GM12892 (cell line): Measurements from ENCODE around the gene BCL7C.
A peak's percentile ranks its signal among the peaks of the same experiment; 100 is the strongest.
"Not testable (repeated sequence)": the region's sequence is repeated elsewhere in the genome, so short reads cannot be mapped to it uniquely, and the experiment has no call there.

ENCODE experiments used
- DNase-seq: peaks from one replicate; pipeline ENCODE4 v3.0.0; 2011; ENCODE audit not compliant: insufficient read length
- FAIRE-seq: peaks from 2 replicates; lab custom pipeline; 2011; peaks lifted over from hg19 to GRCh38; lab: Jason Lieb, UNC
- POLR2A ChIP-seq: IDR thresholded peaks from 2 replicates; pipeline ENCODE4 v1.6.1; 2011; ENCODE audit warnings: low read depth, low read length, control low read depth
- POLR2AphosphoS5 ChIP-seq: IDR thresholded peaks from 2 replicates; pipeline ENCODE4 v1.6.1; 2011; ENCODE audit warnings: low read depth, low read length, control low read depth
- TAF1 ChIP-seq: IDR thresholded peaks from 2 replicates; pipeline ENCODE4 v1.6.1; 2011; ENCODE audit warnings: low read depth, mild to moderate bottlenecking, control low read depth, low read length, borderline replicate concordance

Gene BCL7C

GRCh38 chr16:30874244-30874820 is 19.5 kb downstream of the BCL7C start:
- DNase-seq (no peak), FAIRE-seq (no peak)
- TF ChIP-seq POLR2AphosphoS5: no peak
- TF ChIP-seq POLR2A: no peak
- no peak for TF ChIP-seq TAF1

- DNase-seq (no peak), FAIRE-seq (no peak)
- no peak for TF ChIP-seq POLR2AphosphoS5
Measured at GRCh38 chr16:30870904-30871303, 23.0 kb downstream of the BCL7C start.

- FAIRE-seq: no peak
- TF ChIP-seq POLR2AphosphoS5 (no peak), POLR2A (no peak), TAF1 (no peak)
- no peak for DNase-seq
Measured at GRCh38 chr16:30867747-30868146, 26.1 kb downstream of the BCL7C start.

- DNase-seq (no peak), FAIRE-seq (no peak)
- TF ChIP-seq POLR2AphosphoS5 (no peak), POLR2A (no peak)
Measured at GRCh38 chr16:30866031-30866430, 27.8 kb downstream of the BCL7C start.

GRCh38 chr16:30863178-30863577 is 30.7 kb downstream of the BCL7C start:
- not testable (repeated sequence) for DNase-seq, FAIRE-seq

GRCh38 chr16:30860729-30861128 is 33.1 kb downstream of the BCL7C start:
- not testable (repeated sequence) for DNase-seq, FAIRE-seq

- DNase-seq: no peak
- TF ChIP-seq TAF1: no peak
- no peak for TF ChIP-seq POLR2AphosphoS5
- no peak for TF ChIP-seq POLR2A
- FAIRE-seq: no peak
Measured at GRCh38 chr16:30858829-30859423, 35.0 kb downstream of the BCL7C start.

GRCh38 chr16:30858111-30858495 is 35.8 kb downstream of the BCL7C start:
- no peak for FAIRE-seq
- TF ChIP-seq TAF1 (no peak), POLR2AphosphoS5 (no peak), POLR2A (no peak)

GRCh38 chr16:30853758-30854157 is 40.1 kb downstream of the BCL7C start:
- TF ChIP-seq POLR2A (no peak), TAF1 (no peak)
- FAIRE-seq: no peak
- no peak for DNase-seq

More at GRCh38 chr16:30858111-30858495, 35.8 kb downstream of the BCL7C start:
- no peak for DNase-seq

GRCh38 chr16:30850246-30850645 is 43.6 kb downstream of the BCL7C start:
- DNase-seq (no peak), FAIRE-seq (no peak)
- TF ChIP-seq POLR2A (no peak), POLR2AphosphoS5 (no peak), TAF1 (no peak)

GRCh38 chr16:30846649-30847402 is 47.1 kb downstream of the BCL7C start:
- FAIRE-seq (no peak), DNase-seq (no peak)

GRCh38 chr16:30844671-30845449 is 49.0 kb downstream of the BCL7C start:
- peak; percentile 80 for FAIRE-seq
- peak; percentile 70 for DNase-seq
- TF ChIP-seq POLR2AphosphoS5 (no peak), TAF1 (peak; percentile 5; the same call in 1 of the 2 replicates)

More at GRCh38 chr16:30846649-30847402, 47.1 kb downstream of the BCL7C start:
- no peak for TF ChIP-seq POLR2A
- TF ChIP-seq TAF1: no peak
- TF ChIP-seq POLR2AphosphoS5: no peak
